ENCODE measurements around the gene MBD2.

DNA sequence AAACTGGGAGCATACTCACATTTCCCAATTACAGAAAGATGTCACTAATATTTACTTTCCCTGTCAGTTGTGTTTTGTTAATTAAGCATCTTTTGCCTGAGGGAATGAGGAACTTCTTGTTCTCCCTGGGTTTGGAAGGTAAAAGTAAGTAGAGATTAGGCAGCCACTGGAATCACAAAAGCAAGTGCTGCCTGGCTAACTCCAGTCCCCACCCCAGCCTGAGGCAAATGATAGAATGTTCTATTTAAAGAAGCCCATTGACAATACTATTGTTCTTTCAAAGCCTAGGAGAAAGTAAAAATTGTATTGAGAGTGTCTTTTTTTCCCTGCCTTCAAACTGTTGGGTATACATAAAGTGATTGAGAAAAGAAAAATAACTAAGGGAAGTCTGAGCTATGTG is 93.8 kb downstream of the MBD2 start:
- TF ChIP-seq, protein P1, sequence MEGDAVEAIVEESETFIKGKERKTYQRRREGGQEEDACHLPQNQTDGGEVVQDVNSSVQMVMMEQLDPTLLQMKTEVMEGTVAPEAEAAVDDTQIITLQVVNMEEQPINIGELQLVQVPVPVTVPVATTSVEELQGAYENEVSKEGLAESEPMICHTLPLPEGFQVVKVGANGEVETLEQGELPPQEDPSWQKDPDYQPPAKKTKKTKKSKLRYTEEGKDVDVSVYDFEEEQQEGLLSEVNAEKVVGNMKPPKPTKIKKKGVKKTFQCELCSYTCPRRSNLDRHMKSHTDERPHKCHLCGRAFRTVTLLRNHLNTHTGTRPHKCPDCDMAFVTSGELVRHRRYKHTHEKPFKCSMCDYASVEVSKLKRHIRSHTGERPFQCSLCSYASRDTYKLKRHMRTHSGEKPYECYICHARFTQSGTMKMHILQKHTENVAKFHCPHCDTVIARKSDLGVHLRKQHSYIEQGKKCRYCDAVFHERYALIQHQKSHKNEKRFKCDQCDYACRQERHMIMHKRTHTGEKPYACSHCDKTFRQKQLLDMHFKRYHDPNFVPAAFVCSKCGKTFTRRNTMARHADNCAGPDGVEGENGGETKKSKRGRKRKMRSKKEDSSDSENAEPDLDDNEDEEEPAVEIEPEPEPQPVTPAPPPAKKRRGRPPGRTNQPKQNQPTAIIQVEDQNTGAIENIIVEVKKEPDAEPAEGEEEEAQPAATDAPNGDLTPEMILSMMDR (IDR thresholded peaks at IDR 0.05; ENCODE audit: poor library complexity) = no peak
- no peak for TF ChIP-seq EZH2phosphoT487 (IDR thresholded peaks at IDR 0.05; ENCODE audit: low read depth, severe bottlenecking, unreplicated experiment)

Data from hepatocyte (in vitro differentiated cells).